Tibial artery (tissue), 4 donors: ENCODE measurements around the gene MED7.

ENCODE experiments used
- DNase-seq, 2 donors: peaks; one replicate each; pipeline ENCODE4 v3.0.0-alpha.2; 2019
- H3K27ac ChIP-seq, 2 donors: fragments of 200-600 bp; sonication (generic) in 1 of 2; 1 replicate in 1 of 2; 2 replicates in 1 of 2; pipeline ENCODE4 v1.5.1; 2018 to 2019; ENCODE audit warnings: mild to moderate bottlenecking in 1 of 2
- H3K27me3 ChIP-seq, 2 donors: fragments of 200-600 bp; sonication (generic) in 1 of 2; one replicate each; pipeline versions ENCODE4 v1.5.1 to v1.6.0; 2016 to 2019
- H3K36me3 ChIP-seq, 3 donors: fragments of 200-600 bp; sonication (generic) in 2 of 3; one replicate each; pipeline ENCODE4 v1.5.1; 2016 to 2019; ENCODE audit warnings: mild to moderate bottlenecking in 2 of 3
- H3K4me1 ChIP-seq, 4 donors: fragments of 200-600 bp; sonication (generic) in 2 of 4; 1 replicate in 3 of 4; 2 replicates in 1 of 4; pipeline ENCODE4 v1.5.1; 2016 to 2019
- H3K4me3 ChIP-seq, 2 donors: fragments of 200-600 bp; sonication (generic) in 1 of 2; 1 replicate in 1 of 2; 2 replicates in 1 of 2; pipeline ENCODE4 v1.5.1; 2018 to 2019; ENCODE audit warnings: mild to moderate bottlenecking in 2 of 2
- H3K9me3 ChIP-seq, 3 donors: fragments of 200-600 bp; sonication (generic) in 1 of 3; one replicate each; pipeline ENCODE4 v1.5.1; 2016 to 2019
- intact Hi-C: fragments of 100-400 bp; cut with DNase I; formaldehyde crosslinking; loops from one replicate; pipeline ENCODE4 v1.15.0; 2023; ENCODE audit warnings: low total_unique reads
- TF ChIP-seq, protein P1 (sequence below), 2 experiments: fragments of 200-600 bp in 1 of 2; fragments of 450-650 bp in 1 of 2; IDR thresholded peaks; one replicate each; pipeline ENCODE4 v1.5.1; 2017 to 2019; ENCODE audit warnings: antibody characterized with exemption in 2 of 2, mild to moderate bottlenecking in 1 of 2, moderate library complexity in 1 of 2

MED7 gene

DNA sequence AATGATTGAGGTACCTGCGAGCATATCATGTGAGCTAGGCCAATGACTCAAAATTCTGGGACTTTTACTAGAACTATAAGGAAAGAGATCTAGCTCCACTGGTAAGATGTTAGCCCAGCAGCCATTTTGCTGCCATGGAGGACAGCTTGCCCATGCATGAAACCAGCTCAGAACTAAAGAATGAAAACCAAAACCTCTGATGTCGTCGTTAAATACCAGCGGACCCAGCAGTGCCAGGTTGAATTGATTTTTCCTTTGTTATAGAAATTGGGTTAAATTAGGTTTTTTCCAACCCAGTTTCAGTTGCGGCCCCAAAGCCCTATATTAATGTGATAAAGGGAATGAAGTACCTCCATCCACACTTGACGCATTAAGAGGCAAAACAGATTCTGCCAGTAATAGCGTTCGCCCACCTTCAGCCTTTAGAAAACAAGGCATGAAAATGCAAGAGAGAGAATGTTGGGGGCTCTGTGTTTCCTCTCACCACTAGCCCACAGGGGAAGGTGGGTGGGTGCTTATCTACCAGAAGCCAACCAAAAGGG is 32.5 kb upstream of the MED7 start:
- H3K9me3 ChIP-seq: no peaks in the 10 kb centered on the region
- no peak overlapping the region for H3K4me3 ChIP-seq
- intact Hi-C loops: no loop called here
- H3K4me1 ChIP-seq: no peaks in the 10 kb centered on the region
- no peak for DNase-seq
- TF ChIP-seq, protein P1, sequence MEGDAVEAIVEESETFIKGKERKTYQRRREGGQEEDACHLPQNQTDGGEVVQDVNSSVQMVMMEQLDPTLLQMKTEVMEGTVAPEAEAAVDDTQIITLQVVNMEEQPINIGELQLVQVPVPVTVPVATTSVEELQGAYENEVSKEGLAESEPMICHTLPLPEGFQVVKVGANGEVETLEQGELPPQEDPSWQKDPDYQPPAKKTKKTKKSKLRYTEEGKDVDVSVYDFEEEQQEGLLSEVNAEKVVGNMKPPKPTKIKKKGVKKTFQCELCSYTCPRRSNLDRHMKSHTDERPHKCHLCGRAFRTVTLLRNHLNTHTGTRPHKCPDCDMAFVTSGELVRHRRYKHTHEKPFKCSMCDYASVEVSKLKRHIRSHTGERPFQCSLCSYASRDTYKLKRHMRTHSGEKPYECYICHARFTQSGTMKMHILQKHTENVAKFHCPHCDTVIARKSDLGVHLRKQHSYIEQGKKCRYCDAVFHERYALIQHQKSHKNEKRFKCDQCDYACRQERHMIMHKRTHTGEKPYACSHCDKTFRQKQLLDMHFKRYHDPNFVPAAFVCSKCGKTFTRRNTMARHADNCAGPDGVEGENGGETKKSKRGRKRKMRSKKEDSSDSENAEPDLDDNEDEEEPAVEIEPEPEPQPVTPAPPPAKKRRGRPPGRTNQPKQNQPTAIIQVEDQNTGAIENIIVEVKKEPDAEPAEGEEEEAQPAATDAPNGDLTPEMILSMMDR (IDR thresholded peaks at IDR 0.05): no peak
- no peak overlapping the region for H3K27ac ChIP-seq
- peaks cover 0 to 4% of the 10 kb centered on the region in 2 donors for H3K27me3 ChIP-seq
- no peaks in the 10 kb centered on the region for H3K36me3 ChIP-seq

DNA sequence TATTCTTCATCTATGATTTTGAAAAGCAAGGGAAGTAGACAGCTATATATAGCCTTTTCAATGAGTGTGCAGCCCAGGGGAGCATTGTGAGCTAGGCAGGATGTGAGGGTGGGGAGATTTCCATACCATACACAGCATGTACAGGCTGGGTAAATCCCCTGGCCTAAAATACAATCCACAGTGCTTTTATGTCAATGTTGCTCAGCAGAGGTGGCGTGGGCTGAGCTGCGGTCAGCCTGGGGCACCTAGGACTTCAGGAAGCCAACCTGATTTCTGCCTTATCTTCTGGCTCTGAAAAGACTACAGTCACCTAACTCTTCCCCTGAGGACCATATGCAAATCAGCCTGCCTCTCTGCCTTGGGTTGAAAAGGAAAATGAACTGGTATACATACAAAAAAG is 29.7 kb upstream of the MED7 start:
- Histone ChIP-seq H3K27me3 (no peaks in the 10 kb centered on the region), H3K4me1 (no peaks in the 10 kb centered on the region), H3K4me3 (no peak overlapping the region), H3K9me3 (no peaks in the 10 kb centered on the region), H3K27ac (no peak overlapping the region), H3K36me3 (no peaks in the 10 kb centered on the region)
- TF ChIP-seq, protein P1 (IDR thresholded peaks at IDR 0.05): no peak
- DNase-seq: no peak
- intact Hi-C loops: no loop called here

DNA sequence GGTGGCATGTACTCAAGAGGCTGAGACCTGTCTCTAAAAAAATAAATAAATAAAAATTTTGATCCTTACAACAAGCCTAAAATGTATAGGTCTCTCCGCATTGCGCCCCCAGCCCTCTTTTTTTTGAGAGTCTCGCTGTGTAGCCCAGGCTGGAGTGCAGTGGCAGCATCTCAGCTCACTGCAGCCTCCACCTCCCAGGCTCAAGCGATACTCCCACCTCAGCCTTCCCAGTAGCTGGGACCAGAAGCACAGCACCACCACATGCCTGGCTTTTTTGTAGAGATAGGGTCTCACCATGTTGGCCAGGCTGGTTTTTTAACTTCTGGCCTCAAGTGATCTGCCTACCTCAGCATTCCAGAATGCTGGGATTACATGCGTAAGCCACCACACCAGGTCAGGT is 25.6 kb upstream of the MED7 start:
- Histone ChIP-seq H3K9me3 (no peaks in the 10 kb centered on the region), H3K36me3 (no peaks in the 10 kb centered on the region), H3K27me3 (peaks cover 0 to 6% of the 10 kb centered on the region in 2 donors), H3K27ac (no peak overlapping the region), H3K4me1 (no peaks in the 10 kb centered on the region), H3K4me3 (no peak overlapping the region)
- TF ChIP-seq, protein P1 (IDR thresholded peaks at IDR 0.05): no peak
- intact Hi-C loops: loop anchor here (10.0 kb wide), 1 partner anchor 567 kb away; the partner anchor contains the start of gene THG1L
- DNase-seq: no peak

DNA sequence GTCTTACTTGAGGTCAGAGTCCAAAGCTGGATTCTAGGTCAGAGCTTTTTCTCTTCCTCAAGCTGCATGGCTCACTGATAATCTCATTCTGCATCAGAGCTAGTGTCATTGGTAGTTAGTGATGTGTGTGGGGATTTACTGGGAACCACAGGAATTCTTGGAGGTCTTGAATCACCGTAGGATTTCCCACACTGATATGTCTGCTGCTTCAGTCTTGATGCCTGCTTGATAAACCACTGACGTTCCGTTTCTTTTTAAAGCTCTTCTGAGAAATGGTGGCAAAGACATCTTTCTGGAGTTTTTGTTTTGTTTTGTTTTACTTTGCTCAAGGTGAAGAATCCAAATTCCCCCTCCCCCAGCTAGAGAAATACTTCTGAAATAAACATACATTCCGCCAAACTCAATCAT is 24.6 kb upstream of the MED7 start:
- TF ChIP-seq, protein P1 (IDR thresholded peaks at IDR 0.05): no peak
- Histone ChIP-seq H3K27me3 (peaks cover 0 to 9% of the 10 kb centered on the region in 2 donors), H3K36me3 (no peaks in the 10 kb centered on the region), H3K4me3 (no peak overlapping the region), H3K27ac (no peak overlapping the region), H3K9me3 (no peaks in the 10 kb centered on the region), H3K4me1 (no peaks in the 10 kb centered on the region)
- DNase-seq: no peak
- intact Hi-C loops: loop anchor here (10.0 kb wide), 1 partner anchor 568 kb away; the partner anchor contains the start of gene THG1L

DNA sequence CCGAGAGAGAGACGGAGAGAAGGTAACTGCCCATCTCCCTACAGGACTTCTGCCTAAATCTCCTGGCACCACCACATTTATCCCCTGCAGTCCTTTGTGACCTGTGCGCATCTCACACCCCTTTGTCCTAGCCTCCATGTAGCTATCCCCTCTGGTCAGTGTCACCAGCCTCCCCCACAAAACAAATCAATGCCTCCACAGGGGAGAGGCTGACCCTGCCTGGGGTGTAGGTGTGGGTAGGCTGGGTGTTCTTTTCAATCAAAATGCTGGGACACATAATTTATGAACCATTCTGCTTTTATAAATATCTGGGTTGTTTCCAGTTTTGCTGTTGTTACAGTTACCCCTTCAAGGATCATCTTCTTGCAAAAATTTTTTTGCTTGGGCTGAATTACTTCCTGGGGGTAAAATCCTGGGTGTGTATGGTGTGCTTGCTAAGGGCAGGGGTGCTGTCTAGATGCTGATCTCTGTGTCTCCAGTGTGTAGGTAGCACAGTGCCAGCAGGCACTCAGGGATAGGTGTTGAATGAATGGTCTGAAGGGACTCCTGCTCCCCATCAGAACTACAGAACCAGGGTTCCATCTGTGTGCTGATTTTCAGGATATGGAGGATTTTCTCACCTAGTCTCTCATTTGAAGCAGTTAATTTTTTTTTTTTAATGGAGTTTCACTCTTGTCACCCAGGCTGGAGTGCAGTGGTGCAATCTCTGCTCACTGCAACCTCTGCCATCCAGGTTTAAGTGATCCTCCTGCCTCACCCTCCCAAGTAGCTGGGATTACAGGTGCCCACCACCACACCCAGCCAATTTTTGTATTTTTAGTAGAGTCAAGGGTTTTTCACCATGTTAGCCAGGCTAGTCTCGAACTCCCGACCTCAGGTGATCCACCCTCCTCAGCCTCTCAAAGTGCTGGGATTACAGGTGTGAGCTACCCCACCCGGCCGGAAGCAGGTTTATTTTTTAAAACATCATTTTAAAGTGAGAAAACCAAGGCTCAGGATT is 23.8 kb upstream of the MED7 start, which contains the start of gene GARIN3:
Gene GARIN3, minus strand, starts transcription at position 51 of the 1,000 bp plus-strand sequence. CDS start 96 bp downstream, outside the sequence.
- Histone ChIP-seq H3K36me3 (no peaks in the 10 kb centered on the region), H3K4me3 (no peak within 1 kb of the TSS), H3K9me3 (no peaks in the 10 kb centered on the region), H3K27me3 (peaks cover 0 to 12% of the 10 kb centered on the region in 2 donors), H3K4me1 (no peaks in the 10 kb centered on the region), H3K27ac (no peak within 1 kb of the TSS)
- intact Hi-C loops: loop anchor here (10.0 kb wide), 1 partner anchor 568 kb away; the partner anchor contains the start of gene THG1L
- DNase-seq: no peak
- TF ChIP-seq, protein P1 (IDR thresholded peaks at IDR 0.05): no peak
